Measurements from ENCODE around the gene LY6G5C.
A peak's percentile ranks its signal among the peaks of the same experiment; 100 is the strongest.

LY6G5C gene

GRCh38 chr6:31662124-31662723 is 18.6 kb downstream of the LY6G5C start:
- DNase-seq = no peak

GRCh38 chr6:31661262-31662123 is 19.4 kb downstream of the LY6G5C start:
- no peak for DNase-seq

GRCh38 chr6:31660381-31661261 is 20.2 kb downstream of the LY6G5C start, which contains the start of gene C6orf47:
TSS of gene C6orf47 (minus strand) at chr6:31660778. CDS start at chr6:31659947, 831 bp downstream.
- DNase-seq = peak; percentile 88

GRCh38 chr6:31659649-31660380 is 21.1 kb downstream of the LY6G5C start:
- peak; percentile 34 for DNase-seq

- no peak for DNase-seq
Measured at GRCh38 chr6:31658983-31659648, 21.8 kb downstream of the LY6G5C start.

GRCh38 chr6:31658158-31658688 is 22.6 kb downstream of the LY6G5C start:
- DNase-seq = no peak

DNA sequence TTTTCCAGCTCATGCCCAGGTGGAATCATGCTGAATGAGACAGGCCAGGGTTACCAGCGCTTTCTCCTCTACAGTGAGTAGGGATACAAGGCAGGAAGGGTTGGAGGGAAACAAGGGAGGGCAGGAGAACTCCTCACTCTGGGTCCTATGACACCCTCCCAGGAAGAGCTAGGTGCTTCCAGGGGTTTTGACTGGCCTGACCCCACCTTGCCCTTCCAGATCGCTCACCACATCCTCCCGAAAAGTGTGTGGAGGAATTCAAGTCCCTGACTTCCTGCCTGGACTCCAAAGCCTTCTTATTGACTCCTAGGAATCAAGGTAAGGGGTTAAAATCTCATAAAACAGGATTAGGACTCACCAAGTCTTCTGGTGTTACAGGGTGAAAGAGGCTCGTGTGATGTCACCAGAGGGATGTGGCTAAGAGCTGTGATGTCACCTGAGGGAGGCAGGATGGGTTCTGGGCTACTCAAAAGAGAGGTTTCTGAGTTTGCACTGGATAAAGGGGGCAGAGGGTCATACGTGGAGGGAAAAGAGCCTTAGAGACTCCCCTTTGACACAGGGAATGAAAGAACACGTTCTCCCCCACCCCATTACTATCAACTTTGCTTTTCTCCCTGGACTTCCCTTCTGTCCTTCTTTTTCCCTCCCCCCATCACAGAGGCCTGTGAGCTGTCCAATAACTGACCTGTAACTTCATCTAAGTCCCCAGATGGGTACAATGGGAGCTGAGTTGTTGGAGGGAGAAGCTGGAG is 23.3 kb downstream of the LY6G5C start:
- DNase-seq = peak; percentile 29

DNA sequence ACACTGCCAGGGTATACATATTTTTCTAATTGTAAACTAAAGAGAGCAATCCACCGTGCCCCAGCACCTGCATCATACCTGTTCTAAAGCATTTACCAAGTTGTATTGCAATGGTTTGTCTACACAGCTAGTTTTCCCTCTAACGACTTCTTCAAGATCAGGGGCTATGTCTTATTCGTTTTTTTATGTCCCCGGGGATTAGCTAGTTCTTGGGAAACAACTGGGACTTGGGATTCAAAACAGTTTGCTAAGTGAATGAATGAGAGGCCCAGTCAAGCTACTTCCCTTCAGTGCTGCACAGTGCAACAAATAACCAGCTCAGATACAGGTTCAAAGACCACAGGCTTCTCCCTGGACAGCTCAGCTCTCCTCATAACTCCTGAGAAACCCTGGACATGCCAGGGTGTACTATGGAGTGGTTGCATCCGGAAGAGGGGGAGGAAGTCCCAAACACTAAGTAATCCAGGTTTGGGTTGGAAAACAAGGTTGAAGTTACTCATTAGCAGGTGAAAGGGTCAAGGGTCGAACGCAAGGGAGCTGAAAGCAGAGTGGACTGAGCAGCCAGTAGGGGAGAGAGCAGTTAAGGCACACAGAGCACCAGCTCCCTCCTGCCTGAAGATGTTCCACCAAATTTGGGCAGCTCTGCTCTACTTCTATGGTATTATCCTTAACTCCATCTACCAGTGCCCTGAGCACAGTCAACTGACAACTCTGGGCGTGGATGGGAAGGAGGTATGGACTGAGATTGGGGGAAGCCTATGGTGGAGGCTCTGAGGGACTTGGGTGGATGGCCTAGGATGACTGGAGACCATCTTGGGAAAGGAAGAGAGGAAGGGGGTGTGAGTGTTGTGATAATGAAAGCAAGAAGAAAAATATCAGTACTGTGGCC is 25.3 kb downstream of the LY6G5C start, which contains the start of gene APOM:
Gene APOM (plus strand): TSS at position 546 of the 889 bp plus-strand sequence. CDS start 73 bp downstream, at position 619.
- DNase-seq = no peak

GRCh38 chr6:31654574-31655348 is 26.1 kb downstream of the LY6G5C start:
- DNase-seq = no peak

DNA sequence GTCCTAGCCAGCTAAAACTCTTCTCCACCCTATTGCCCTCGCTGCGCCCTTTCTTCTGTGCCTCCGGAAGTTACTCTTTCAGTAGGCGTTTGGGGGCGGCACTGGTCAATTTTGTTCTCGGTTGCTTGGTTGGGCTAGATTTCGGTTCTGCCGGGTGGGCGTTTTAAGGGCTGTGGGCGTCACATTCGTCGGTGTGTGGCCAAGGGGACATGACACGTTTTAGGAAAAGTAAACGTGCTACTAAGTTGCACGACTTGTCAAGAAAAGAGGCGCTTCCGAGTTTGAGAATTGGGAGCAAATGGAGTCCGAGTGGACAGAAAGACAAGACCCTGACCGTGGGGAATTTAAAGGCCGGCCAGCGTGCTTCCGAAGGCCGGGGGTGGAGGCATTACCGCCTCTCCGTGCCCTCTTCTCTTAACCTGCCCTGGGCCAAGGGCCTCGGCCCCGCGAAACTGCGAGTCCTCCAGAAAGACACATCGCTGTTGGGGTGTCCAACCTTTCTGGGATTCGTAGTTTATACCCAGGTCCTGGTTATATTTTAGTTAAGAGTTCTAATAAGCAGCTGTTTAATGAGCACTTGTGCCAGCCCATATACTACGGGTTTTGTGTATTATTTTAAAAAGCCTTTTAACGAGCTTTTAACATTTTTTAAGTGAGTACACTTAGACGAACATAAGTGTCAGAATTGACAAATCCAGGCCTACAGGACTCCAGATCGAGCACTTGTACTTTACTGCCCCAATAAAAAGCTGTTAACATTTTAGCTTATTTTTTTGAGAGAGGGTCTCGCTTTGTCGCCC is 27.7 kb downstream of the LY6G5C start:
- DNase-seq = no peak

GRCh38 chr6:31651602-31652191 is 29.2 kb downstream of the LY6G5C start:
- no peak for DNase-seq

DNA sequence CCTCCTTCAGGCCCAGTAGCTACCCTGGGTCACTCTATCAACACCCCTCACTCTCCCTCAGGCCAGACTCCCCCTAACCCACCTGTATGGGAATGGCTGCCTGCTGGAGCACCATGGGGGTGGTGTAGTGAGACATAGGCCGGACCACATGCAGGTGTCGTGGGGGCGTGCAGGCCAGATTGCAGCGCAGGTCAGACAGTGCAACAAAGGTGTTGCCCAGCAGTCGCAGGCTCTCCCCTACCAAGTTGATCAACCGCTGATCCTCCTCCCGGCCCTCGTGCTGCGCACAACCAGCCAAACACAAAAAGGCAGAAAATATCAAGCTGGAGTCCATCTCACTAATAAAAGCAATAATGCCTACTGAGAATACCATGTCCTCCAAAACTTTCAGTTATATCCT is 35.5 kb downstream of the LY6G5C start:
- DNase-seq = no peak

GRCh38 chr6:31643818-31644454 is 36.9 kb downstream of the LY6G5C start:
- DNase-seq = no peak

GRCh38 chr6:31642798-31643570 is 37.9 kb downstream of the LY6G5C start:
- DNase-seq = no peak

DNA sequence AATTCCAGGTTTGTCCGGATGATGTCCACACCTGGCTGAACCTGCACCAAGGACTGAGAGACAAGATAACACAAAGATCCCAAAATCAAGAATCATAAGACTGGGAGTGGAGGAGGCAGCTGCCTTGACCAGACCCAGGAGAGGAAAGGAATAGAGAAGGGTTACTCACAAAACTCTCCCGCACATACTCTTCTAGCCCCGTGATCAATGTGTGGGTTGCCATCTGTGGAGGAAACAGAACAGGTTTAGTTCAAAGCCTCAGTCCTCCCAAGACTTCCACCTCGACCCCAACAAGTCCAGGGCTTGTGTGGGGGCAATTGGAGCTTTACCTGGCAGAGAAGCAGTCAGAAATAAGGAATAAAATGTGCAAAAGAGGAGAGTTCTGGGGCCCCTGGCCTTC is 39.5 kb downstream of the LY6G5C start:
- no peak for DNase-seq

DNA sequence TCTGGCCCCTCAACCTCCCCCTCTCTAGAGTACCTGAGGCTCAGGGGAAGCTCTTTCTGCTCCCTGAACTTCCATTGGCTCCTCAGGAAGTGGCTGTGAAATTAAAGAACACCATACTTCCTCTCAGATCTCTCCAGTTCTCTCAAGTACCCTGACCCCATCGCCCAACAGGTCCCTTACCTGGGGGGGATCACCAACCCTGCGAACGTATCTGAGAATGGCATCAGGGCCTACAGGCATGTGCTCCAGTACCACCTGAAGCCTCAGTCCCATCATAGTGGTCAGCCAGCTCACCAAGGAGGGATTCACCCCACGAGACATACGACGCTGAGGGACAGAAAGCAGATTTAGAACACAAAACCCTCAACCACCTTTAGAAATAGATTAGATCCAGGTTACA is 40.3 kb downstream of the LY6G5C start:
- DNase-seq = no peak

All from CD4-positive, alpha-beta T cell treated with Interleukin-17A for 4 hours (primary cell).